ENCODE results near the gene HGFAC. TPM values are rescaled to one million over a fixed set of nuclear protein-coding genes. Genes with fewer than 3 reads are reported as not detected.

The HGFAC gene
- total RNA-seq, 4 donors from 2014 or later: 0.52 to 2.3 TPM; not detected in 2

GRCh38 chr4:3421470-3421869 is 20.3 kb upstream of the HGFAC start:
- Histone ChIP-seq H3K27me3 (no peaks in the 10 kb centered on the region), H3K4me1 (no peaks in the 10 kb centered on the region), H3K27ac (replicated peaks in 1 of 4) (no peak overlapping the region), H3K9me3 (no peaks in the 10 kb centered on the region), H3K4me3 (no peak overlapping the region), H3K36me3 (peaks cover 15 to 90% (median 76%) of the 10 kb centered on the region in 4 donors)
- 85% methylated on average over 11 of the region's 12 CpGs for WGBS
- TF ChIP-seq POLR2A (IDR thresholded peaks at IDR 0.05; ENCODE audit: low read depth): no peak
- no peak for TF ChIP-seq EP300 (IDR thresholded peaks at IDR 0.05)
- no peak for TF ChIP-seq POLR2AphosphoS5 (IDR thresholded peaks at IDR 0.05)
- TF ChIP-seq, protein P1, sequence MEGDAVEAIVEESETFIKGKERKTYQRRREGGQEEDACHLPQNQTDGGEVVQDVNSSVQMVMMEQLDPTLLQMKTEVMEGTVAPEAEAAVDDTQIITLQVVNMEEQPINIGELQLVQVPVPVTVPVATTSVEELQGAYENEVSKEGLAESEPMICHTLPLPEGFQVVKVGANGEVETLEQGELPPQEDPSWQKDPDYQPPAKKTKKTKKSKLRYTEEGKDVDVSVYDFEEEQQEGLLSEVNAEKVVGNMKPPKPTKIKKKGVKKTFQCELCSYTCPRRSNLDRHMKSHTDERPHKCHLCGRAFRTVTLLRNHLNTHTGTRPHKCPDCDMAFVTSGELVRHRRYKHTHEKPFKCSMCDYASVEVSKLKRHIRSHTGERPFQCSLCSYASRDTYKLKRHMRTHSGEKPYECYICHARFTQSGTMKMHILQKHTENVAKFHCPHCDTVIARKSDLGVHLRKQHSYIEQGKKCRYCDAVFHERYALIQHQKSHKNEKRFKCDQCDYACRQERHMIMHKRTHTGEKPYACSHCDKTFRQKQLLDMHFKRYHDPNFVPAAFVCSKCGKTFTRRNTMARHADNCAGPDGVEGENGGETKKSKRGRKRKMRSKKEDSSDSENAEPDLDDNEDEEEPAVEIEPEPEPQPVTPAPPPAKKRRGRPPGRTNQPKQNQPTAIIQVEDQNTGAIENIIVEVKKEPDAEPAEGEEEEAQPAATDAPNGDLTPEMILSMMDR (IDR thresholded peaks at IDR 0.05): no peak
- intact Hi-C loops (cut with DNase I): no loop called here
- no peak for DNase-seq (ENCODE audit: extremely low spot score)

GRCh38 chr4:3422241-3422801 is 19.4 kb upstream of the HGFAC start:
- Histone ChIP-seq H3K4me3 (no peak overlapping the region), H3K4me1 (no peaks in the 10 kb centered on the region), H3K27me3 (no peaks in the 10 kb centered on the region), H3K27ac (replicated peaks in 1 of 4) (no peak overlapping the region), H3K36me3 (peaks cover 7 to 90% (median 76%) of the 10 kb centered on the region in 4 donors), H3K9me3 (no peaks in the 10 kb centered on the region)
- TF ChIP-seq POLR2AphosphoS5 (IDR thresholded peaks at IDR 0.05) (no peak), EP300 (IDR thresholded peaks at IDR 0.05) (no peak), POLR2A (IDR thresholded peaks at IDR 0.05; ENCODE audit: low read depth) (no peak)
- TF ChIP-seq, protein P1 (IDR thresholded peaks at IDR 0.05): no peak
- intact Hi-C loops (cut with DNase I): no loop called here
- 91% methylated on average over 17 of the region's 29 CpGs for WGBS
- DNase-seq (ENCODE audit: extremely low spot score): no peak

DNA sequence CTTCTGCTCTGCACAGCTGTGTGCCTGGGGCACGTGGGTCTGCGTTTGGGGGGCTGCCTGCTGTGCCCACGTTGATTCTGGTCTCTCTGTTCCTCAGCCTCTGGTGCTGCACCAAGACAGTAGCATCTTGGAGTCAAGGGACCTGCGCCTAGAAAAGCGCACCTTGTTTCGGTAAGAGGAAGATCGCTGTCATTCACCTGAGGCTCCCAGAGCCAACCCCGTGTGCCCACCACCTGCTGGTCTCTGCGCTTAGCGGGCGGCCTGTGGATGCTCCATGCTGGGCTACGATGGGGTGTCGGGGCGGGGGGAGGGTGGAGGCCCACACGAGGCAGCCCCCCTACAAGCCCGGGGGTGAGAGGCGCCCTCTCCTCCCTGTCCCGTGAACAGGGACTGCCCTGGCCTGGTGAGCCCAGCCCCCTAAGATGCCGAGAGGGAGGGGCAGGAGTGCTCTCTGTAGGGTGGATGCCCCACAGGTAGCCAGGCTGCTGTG is 18.9 kb upstream of the HGFAC start:
- TF ChIP-seq EP300 (IDR thresholded peaks at IDR 0.05) (no peak), POLR2AphosphoS5 (IDR thresholded peaks at IDR 0.05) (no peak), POLR2A (IDR thresholded peaks at IDR 0.05; ENCODE audit: low read depth) (no peak)
- TF ChIP-seq, protein P1 (IDR thresholded peaks at IDR 0.05): no peak
- H3K9me3 ChIP-seq: no peaks in the 10 kb centered on the region
- H3K27ac ChIP-seq (replicated peaks in 1 of 4): no peak overlapping the region
- no peaks in the 10 kb centered on the region for H3K27me3 ChIP-seq
- H3K36me3 ChIP-seq: peaks cover 7 to 90% (median 74%) of the 10 kb centered on the region in 4 donors
- no peak for DNase-seq (ENCODE audit: extremely low spot score)
- no peak overlapping the region for H3K4me3 ChIP-seq
- intact Hi-C loops (cut with DNase I): no loop called here
- WGBS: 87% methylated on average over 3 of the region's 19 CpGs
- no peaks in the 10 kb centered on the region for H3K4me1 ChIP-seq

DNA sequence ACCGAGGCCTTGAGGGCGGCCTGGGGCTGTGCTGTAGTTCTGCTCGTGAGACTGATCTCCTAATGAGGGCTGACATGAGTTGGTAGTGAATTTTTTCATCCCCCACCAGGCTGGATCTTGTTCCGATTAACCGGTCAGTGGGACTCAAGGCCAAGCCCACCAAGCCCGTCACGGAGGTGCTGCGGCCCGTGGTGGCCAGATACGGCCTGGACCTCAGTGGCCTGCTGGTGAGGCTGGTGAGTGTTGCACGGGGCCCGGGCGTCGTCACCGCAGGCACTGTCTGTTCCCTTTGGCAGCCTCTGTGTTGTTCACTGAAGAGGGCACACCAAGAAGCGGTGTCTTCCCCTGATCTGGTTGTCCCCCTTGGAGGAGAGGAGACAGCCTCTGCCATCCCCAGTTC is 18.4 kb upstream of the HGFAC start:
- no peak for DNase-seq (ENCODE audit: extremely low spot score)
- Histone ChIP-seq H3K4me3 (no peak overlapping the region), H3K4me1 (no peaks in the 10 kb centered on the region), H3K27me3 (no peaks in the 10 kb centered on the region), H3K36me3 (peaks cover 7 to 90% (median 72%) of the 10 kb centered on the region in 4 donors), H3K27ac (replicated peaks in 1 of 4) (no peak overlapping the region), H3K9me3 (no peaks in the 10 kb centered on the region)
- TF ChIP-seq EP300 (IDR thresholded peaks at IDR 0.05) (no peak), POLR2AphosphoS5 (IDR thresholded peaks at IDR 0.05) (no peak), POLR2A (IDR thresholded peaks at IDR 0.05; ENCODE audit: low read depth) (no peak)
- TF ChIP-seq, protein P1 (IDR thresholded peaks at IDR 0.05): no peak
- intact Hi-C loops (cut with DNase I): no loop called here
- WGBS: 95% methylated on average over 7 of the region's 16 CpGs

DNA sequence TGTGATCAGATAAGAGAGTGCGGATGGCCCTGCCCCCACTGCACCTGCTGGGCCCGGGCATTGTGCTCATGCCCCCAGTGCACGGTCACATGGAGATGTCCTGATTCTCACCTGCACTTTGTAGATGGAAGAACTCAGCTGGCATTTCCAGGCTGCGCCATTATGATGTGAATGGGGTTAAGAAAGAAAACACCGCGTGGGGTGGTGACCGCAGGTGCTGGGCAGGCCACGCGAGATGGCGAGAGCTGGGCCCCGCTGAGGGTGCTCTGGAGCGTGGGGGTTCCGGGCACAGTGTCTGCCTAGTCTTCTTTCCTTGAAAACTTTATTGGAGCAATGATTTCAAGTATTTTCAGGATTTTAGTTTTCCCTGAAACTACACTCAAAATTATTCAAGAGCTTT is 17.8 kb upstream of the HGFAC start:
- Histone ChIP-seq H3K27me3 (no peaks in the 10 kb centered on the region), H3K27ac (replicated peaks in 1 of 4) (no peak overlapping the region), H3K36me3 (peaks cover 7 to 90% (median 72%) of the 10 kb centered on the region in 4 donors), H3K4me1 (no peaks in the 10 kb centered on the region), H3K4me3 (no peak overlapping the region), H3K9me3 (no peaks in the 10 kb centered on the region)
- DNase-seq (ENCODE audit: extremely low spot score): no peak
- no peak for TF ChIP-seq EP300 (IDR thresholded peaks at IDR 0.05)
- TF ChIP-seq, protein P1 (IDR thresholded peaks at IDR 0.05): no peak
- no peak for TF ChIP-seq POLR2AphosphoS5 (IDR thresholded peaks at IDR 0.05)
- TF ChIP-seq POLR2A (IDR thresholded peaks at IDR 0.05; ENCODE audit: low read depth): no peak
- intact Hi-C loops (cut with DNase I): no loop called here
- 95% methylated on average over 13 of the region's 13 CpGs for WGBS
